Placental epithelial cell (primary cell): ENCODE data around the gene OR6M1. TPM values are rescaled to one million over a fixed set of nuclear protein-coding genes. Genes with fewer than 3 reads are reported as not detected.

Source experiments
- small RNA-seq: library from RNA; depleted of rRNA; stranded (forward); fragments of <200 nt; gene quantifications from one replicate; pipeline ENCODE3, GENCODE V24; 2012
- total RNA-seq: library from RNA; depleted of rRNA; stranded (reverse); fragments of >200 nt; gene quantifications from 2 replicates; pipeline ENCODE4 v1.2.3, GENCODE V29; 2012

OR6M1 gene
- not detected in 2 replicates for total RNA-seq

GRCh38 chr11:123806249-123806648 is at the start of gene OR6M1:
Gene OR6M1 (minus strand): TSS chr11:123806349. CDS start chr11:123806349, 0 bp downstream.

Small RNA genes within 50 kb of the gene (small RNA-seq; reads per million reads assigned to genes)
- 0.78 reads per million, percentile 46 among the genes with 10 or more reads in this experiment for gene RNU1-21P

Other genes with a start within 250 kb of the OR6M1 start
- under 0.01 and 0.76 TPM in 2 replicates for gene SCN3B, start 151.7 kb downstream of the OR6M1 start, total RNA-seq
- gene ZNF202, start 64.7 kb downstream of the OR6M1 start, total RNA-seq = 5.9 and 6.7 TPM in 2 replicates
- gene OR6X1, start 51.8 kb downstream of the OR6M1 start, total RNA-seq = not detected in 2 replicates
- gene TMEM225, start 79.3 kb upstream of the OR6M1 start, total RNA-seq = not detected in 2 replicates
- gene OR8D4, start 95.8 kb upstream of the OR6M1 start, total RNA-seq = not detected in 2 replicates
- gene OR4D5, start 133.3 kb upstream of the OR6M1 start, total RNA-seq = not detected in 2 replicates
- not detected in 2 replicates for gene OR6T1, start 137.5 kb upstream of the OR6M1 start, total RNA-seq
- not detected in 2 replicates for gene OR10S1, start 171.4 kb upstream of the OR6M1 start, total RNA-seq
- not detected in 2 replicates for gene OR10G6, start 188.8 kb upstream of the OR6M1 start, total RNA-seq
- not detected in 2 replicates for gene OR10G4, start 206.6 kb upstream of the OR6M1 start, total RNA-seq
- gene OR10G9, start 216.7 kb upstream of the OR6M1 start, total RNA-seq = 0.39 TPM in 1 of 2 replicates, not detected in the other
- not detected in 2 replicates for gene OR10G8, start 220.4 kb upstream of the OR6M1 start, total RNA-seq
- not detected in 2 replicates for gene OR10G7, start 235.0 kb upstream of the OR6M1 start, total RNA-seq